H1 (cell line): ENCODE data around the gene BTC. TPM values are rescaled to one million over a fixed set of nuclear protein-coding genes. Genes with fewer than 3 reads are reported as not detected.

Source experiments
- CTCF ChIA-PET: fragments of 300-600 bp; sonication (Branson Sonifier 250); formaldehyde crosslinking; loops from one replicate; lab custom pipeline; 2021; ENCODE audit not compliant: partially characterized antibody; lab: Charles Lee
- POLR2A ChIA-PET: fragments of 300-600 bp; sonication (Branson Sonifier 250); formaldehyde crosslinking; loops from one replicate; lab custom pipeline; 2021; ENCODE audit warnings: inconsistent platforms; ENCODE audit not compliant: partially characterized antibody; lab: Charles Lee
- DNase-seq, 2 experiments: peaks; one replicate each; pipeline versions ENCODE4 v3.0.0 to v3.0.0-alpha.2; 2010 to 2022; ENCODE audit warnings: low spot score in 2 of 2, low read depth in 1 of 2, mixed read lengths in 1 of 2
- FAIRE-seq: peaks from 2 replicates; lab custom pipeline; 2011; peaks lifted over from hg19 to GRCh38; lab: Jason Lieb, UNC
- H2AFZ ChIP-seq: 2 replicates; pipeline ENCODE4 v1.8.1; 2012; ENCODE audit warnings: low read length, inconsistent platforms
- H2AK5ac ChIP-seq: 2 replicates; pipeline ENCODE4 v1.6.1; 2013; ENCODE audit warnings: low read depth, low read length
- H2BK120ac ChIP-seq: replicated peaks from 2 replicates; pipeline ENCODE3; 2013; ENCODE audit warnings: low read depth, low read length, inconsistent platforms
- H2BK12ac ChIP-seq: 2 replicates; pipeline ENCODE4 v1.6.1; 2013; ENCODE audit warnings: low read depth, low read length
- H2BK15ac ChIP-seq: 2 replicates; pipeline ENCODE4 v1.6.1; 2013; ENCODE audit warnings: low read length
- H2BK20ac ChIP-seq: 2 replicates; pipeline ENCODE4 v1.6.1; 2013; ENCODE audit warnings: low read length
- H2BK5ac ChIP-seq: 2 replicates; pipeline ENCODE4 v1.6.1; 2013; ENCODE audit warnings: low read depth, low read length
- H3K14ac ChIP-seq: 2 replicates; pipeline ENCODE4 v1.6.1; 2013; ENCODE audit warnings: inconsistent platforms; ENCODE audit not compliant: insufficient read length
- H3K18ac ChIP-seq: 2 replicates; pipeline ENCODE4 v1.6.1; 2013; ENCODE audit warnings: low read length; ENCODE audit errors: extremely low read depth
- H3K23ac ChIP-seq: 2 replicates; pipeline ENCODE4 v1.6.1; 2013; ENCODE audit warnings: inconsistent platforms; ENCODE audit not compliant: insufficient read length
- H3K23me2 ChIP-seq: 2 replicates; pipeline ENCODE4 v1.6.1; 2013; ENCODE audit warnings: low read depth, low read length
- H3K27ac ChIP-seq: 2 replicates; pipeline ENCODE4 v1.6.1; 2011; ENCODE audit warnings: low read depth, low read length, inconsistent platforms
- H3K27me3 ChIP-seq, 4 experiments: replicated peaks in 1 of 4; 1 replicate in 1 of 4; 2 replicates in 3 of 4; pipeline versions ENCODE4 v1.6.1 to v1.8.1; 2011 to 2013; ENCODE audit warnings: low read length in 3 of 4, mild to moderate bottlenecking in 3 of 4, inconsistent platforms in 2 of 4, mixed read lengths in 2 of 4, moderate library complexity in 1 of 4; ENCODE audit not compliant: control insufficient read depth in 3 of 4, insufficient read depth in 3 of 4; ENCODE audit errors: extremely low read depth in 1 of 4
- H3K36me3 ChIP-seq, 4 experiments: 2 replicates each; pipeline versions ENCODE4 v1.6.1 to v1.8.1; 2011 to 2013; ENCODE audit warnings: mild to moderate bottlenecking in 4 of 4, low read length in 3 of 4, moderate library complexity in 2 of 4, control low read depth in 1 of 4, inconsistent platforms in 1 of 4; ENCODE audit not compliant: insufficient read depth in 4 of 4, control insufficient read depth in 2 of 4
- H3K4ac ChIP-seq: replicated peaks from 2 replicates; pipeline ENCODE3; 2013; ENCODE audit warnings: low read length, low read depth, mixed read lengths, inconsistent platforms; ENCODE audit not compliant: insufficient read length
- H3K4me1 ChIP-seq, 4 experiments: replicated peaks in 1 of 4; 1 replicate in 1 of 4; 2 replicates in 3 of 4; pipeline versions ENCODE4 v1.6.1 to v1.8.1; 2011 to 2013; ENCODE audit warnings: low read length in 3 of 4, inconsistent platforms in 2 of 4, mixed read lengths in 1 of 4; ENCODE audit not compliant: insufficient read depth in 4 of 4, control insufficient read depth in 3 of 4
- H3K4me2 ChIP-seq, 2 experiments: 2 replicates each; pipeline versions ENCODE4 v1.6.1 to v1.8.1; 2011 to 2013; ENCODE audit warnings: low read depth in 2 of 2, low read length in 2 of 2, control low read depth in 1 of 2, inconsistent platforms in 1 of 2, mild to moderate bottlenecking in 1 of 2; ENCODE audit not compliant: insufficient read depth in 1 of 2
- H3K4me3 ChIP-seq, 4 experiments: fragments of 200-600, 300-600 bp in 1 of 4; sonication (generic), shearing (Covaris generic), sonication (Bioruptor Twin) in 1 of 4; 2 replicates each; pipeline versions ENCODE4 v1.5.1 to v1.8.1; 2011 to 2016; ENCODE audit warnings: low read length in 4 of 4, low read depth in 3 of 4, control low read depth in 2 of 4, inconsistent platforms in 2 of 4, mild to moderate bottlenecking in 2 of 4, mixed read lengths in 1 of 4, moderate library complexity in 1 of 4; ENCODE audit not compliant: insufficient read depth in 2 of 4; ENCODE audit errors: extremely low read depth in 1 of 4
- H3K56ac ChIP-seq: replicated peaks from 2 replicates; pipeline ENCODE3; 2013; ENCODE audit warnings: low read depth, mild to moderate bottlenecking, mixed read lengths, low read length, inconsistent platforms; ENCODE audit not compliant: insufficient read length
- H3K79me1 ChIP-seq: 2 replicates; pipeline ENCODE4 v1.6.1; 2013; ENCODE audit warnings: low read depth, low read length, control low read depth
- H3K79me2 ChIP-seq, 2 experiments: 2 replicates each; pipeline versions ENCODE4 v1.6.1 to v1.8.1; 2012 to 2013; ENCODE audit warnings: low read length in 2 of 2, mild to moderate bottlenecking in 2 of 2, inconsistent platforms in 1 of 2; ENCODE audit not compliant: insufficient read depth in 2 of 2, control insufficient read depth in 1 of 2
- H3K9ac ChIP-seq, 4 experiments: replicated peaks in 1 of 4; 1 replicate in 1 of 4; 2 replicates in 3 of 4; pipeline versions ENCODE4 v1.6.1 to v1.8.1; 2011 to 2013; ENCODE audit warnings: low read depth in 3 of 4, low read length in 3 of 4, control low read depth in 2 of 4, mild to moderate bottlenecking in 2 of 4, moderate library complexity in 2 of 4, inconsistent platforms in 1 of 4; ENCODE audit errors: extremely low read depth in 1 of 4
- H3K9me3 ChIP-seq, 2 experiments: 2 replicates each; pipeline versions ENCODE4 v1.6.1 to v1.8.1; 2012 to 2013; ENCODE audit warnings: mild to moderate bottlenecking in 2 of 2, moderate library complexity in 2 of 2, control low read depth in 1 of 2, inconsistent platforms in 1 of 2, low read depth in 1 of 2, low read length in 1 of 2, mixed read lengths in 1 of 2; ENCODE audit not compliant: insufficient read depth in 2 of 2
- H4K20me1 ChIP-seq, 2 experiments: replicated peaks in 1 of 2; 2 replicates each; pipeline versions ENCODE3 to v1.8.1; 2011 to 2013; ENCODE audit warnings: inconsistent platforms in 2 of 2, low read length in 2 of 2, mild to moderate bottlenecking in 1 of 2; ENCODE audit not compliant: insufficient read depth in 2 of 2, control insufficient read depth in 1 of 2
- H4K5ac ChIP-seq: 2 replicates; pipeline ENCODE4 v1.6.1; 2013; ENCODE audit warnings: low read length, low read depth, mixed read lengths, inconsistent platforms; ENCODE audit not compliant: insufficient read length
- H4K8ac ChIP-seq: 2 replicates; pipeline ENCODE4 v1.8.0; 2013; ENCODE audit warnings: mild to moderate bottlenecking, moderate library complexity, low read length, inconsistent platforms; ENCODE audit not compliant: insufficient read depth; ENCODE audit errors: extremely low read depth
- H4K91ac ChIP-seq: replicated peaks from 2 replicates; pipeline ENCODE3; 2013; ENCODE audit warnings: low read length, mixed read lengths, inconsistent platforms; ENCODE audit not compliant: insufficient read length
- BACH1 ChIP-seq: IDR thresholded peaks from 2 replicates; pipeline ENCODE4 v1.6.1; 2012; ENCODE audit warnings: low read length, improper control_type of control experiment
- BCL11A ChIP-seq, 2 experiments: IDR thresholded peaks; one replicate each; pipeline ENCODE4 v1.6.1; 2011; ENCODE audit warnings: low read depth in 2 of 2, low read length in 2 of 2, mild to moderate bottlenecking in 2 of 2
- CBX5 ChIP-seq: fragments of 300-800, 300-1000 bp; sonication (generic); IDR thresholded peaks from 2 replicates; pipeline ENCODE4 v1.7.1; 2016; ENCODE audit warnings: antibody characterized with exemption, low read length, low read depth
- CEBPB ChIP-seq: IDR thresholded peaks from 2 replicates; pipeline ENCODE4 v1.6.1; 2012; ENCODE audit warnings: low read depth, low read length
- CTBP2 ChIP-seq: IDR thresholded peaks from 2 replicates; pipeline ENCODE4 v1.7.0; 2011; ENCODE audit warnings: borderline replicate concordance, mild to moderate bottlenecking, moderate library complexity, mixed read lengths, low read length; ENCODE audit not compliant: insufficient read depth, insufficient read length
- FOSL1 ChIP-seq: IDR thresholded peaks from 2 replicates; pipeline ENCODE4 v1.6.1; 2011; ENCODE audit warnings: mild to moderate bottlenecking, low read depth, low read length, moderate library complexity; ENCODE audit not compliant: insufficient read depth
- JUND ChIP-seq: IDR thresholded peaks from 2 replicates; pipeline ENCODE4 v1.6.1; 2011; ENCODE audit warnings: mild to moderate bottlenecking, improper control_type of control experiment, low read length
- MAFK ChIP-seq: IDR thresholded peaks from 2 replicates; pipeline ENCODE4 v1.6.1; 2012; ENCODE audit warnings: low read depth, mild to moderate bottlenecking, improper control_type of control experiment, low read length
- POU5F1 ChIP-seq: IDR thresholded peaks from 2 replicates; pipeline ENCODE4 v1.6.1; 2011; ENCODE audit warnings: low read depth, mild to moderate bottlenecking, low read length, moderate library complexity
- RAD21 ChIP-seq, 2 experiments: IDR thresholded peaks in 1 of 2; conservative IDR thresholded peaks in 1 of 2; 2 replicates each; pipeline ENCODE4 v1.6.1; 2011; ENCODE audit warnings: low read depth in 2 of 2, low read length in 2 of 2, improper control_type of control experiment in 1 of 2, inconsistent platforms in 1 of 2, mild to moderate bottlenecking in 1 of 2, moderate library complexity in 1 of 2
- SAP30 ChIP-seq: fragments of 300-600 bp; sonication (generic); IDR thresholded peaks from 2 replicates; pipeline ENCODE4 v1.7.1; 2012; ENCODE audit warnings: low read length, moderate library complexity, mild to moderate bottlenecking, inconsistent platforms; ENCODE audit not compliant: insufficient read depth, insufficient replicate concordance
- SIRT6 ChIP-seq: IDR thresholded peaks from one replicate; pipeline ENCODE4 v1.7.1; 2012; ENCODE audit warnings: low read length, inconsistent platforms
- TAF7 ChIP-seq: optimal IDR thresholded peaks from 2 replicates; pipeline ENCODE3; 2011; ENCODE audit warnings: low read depth, mild to moderate bottlenecking, inconsistent platforms, low read length, moderate library complexity, borderline replicate concordance
- TEAD4 ChIP-seq: IDR thresholded peaks from 2 replicates; pipeline ENCODE4 v1.6.1; 2012; ENCODE audit warnings: low read depth, low read length, inconsistent platforms, mixed read lengths
- WGBS, 2 experiments: shearing (Covaris generic) in 1 of 2; methylation state at CpG; one replicate each; pipeline versions ENCODE4 v1.1.6 to v1.1.7; 2013 to 2015; ENCODE audit warnings: low lambda C conversion rate in 2 of 2, mixed read lengths in 2 of 2, inconsistent platforms in 1 of 2, low coverage in 1 of 2, missing lambda C conversion rate in 1 of 2; ENCODE audit not compliant: insufficient replicate concordance in 2 of 2, insufficient coverage in 1 of 2, insufficient read length in 1 of 2; ENCODE audit errors: extremely low coverage in 1 of 2, missing lambda C conversion rate in 1 of 2; 5-methylcytosine and 5-hydroxymethylcytosine counted together
- polyA plus RNA-seq, 7 experiments: library from polyadenylated mRNA; depleted of rRNA in 3 of 7; stranded (reverse) in 5 of 7; unstranded in 2 of 7; fragments of >200 nt in 5 of 7; fragments of 200-250 nt in 2 of 7; gene quantifications; 1 replicate in 5 of 7; 2 replicates in 1 of 7; 4 replicates in 1 of 7; pipeline versions ENCODE4 v1.2.1 to v1.2.3, GENCODE V29; 2011 to 2013; ENCODE audit warnings: missing spikeins in 2 of 7, mixed read lengths in 2 of 7
- total RNA-seq: library from RNA; stranded (reverse); fragmentation: NEBNext Ultra II Directional; extraction: Animal tissue kit (Norgen Biotek cat#: 25700); gene quantifications from 2 replicates; pipeline ENCODE4 v1.2.1, GENCODE V29; 2021

Gene BTC
- total and polyA plus RNA-seq, 2 of the 8 experiments (the other 6 are each of a cell fraction or from before 2014, with no cell fraction given), result 0.09 TPM; not detected in 1

GRCh38 chr4:74772106-74772505, 22.2 kb downstream of the BTC start:
- no peaks in the 10 kb centered on the region for H3K79me2 ChIP-seq
- no peak overlapping the region for H2BK15ac ChIP-seq
- H2BK20ac ChIP-seq, result no peak overlapping the region
- H3K36me3 ChIP-seq, result no peaks in the 10 kb centered on the region
- no peaks in the 10 kb centered on the region for H3K23me2 ChIP-seq
- no peak overlapping the region for H3K4me2 ChIP-seq
- H3K4ac ChIP-seq, result no peak overlapping the region
- no peaks in the 10 kb centered on the region for H4K20me1 ChIP-seq
- no peak overlapping the region for H2AK5ac ChIP-seq
- ChIA-PET CTCF (interaction anchor here (1.4 kb wide), 1 partner anchor 22 kb away, joined by 4 read pairs; the partner anchor contains the start of gene BTC), POLR2A (interaction anchor here (0.6 kb wide), 1 partner anchor 45 kb away, joined by 3 read pairs; no protein-coding TSS in a partner anchor)
- no peak overlapping the region for H2BK5ac ChIP-seq
- H3K27me3 ChIP-seq, result no peaks in the 10 kb centered on the region
- H3K18ac ChIP-seq, result no peak overlapping the region
- H2AFZ ChIP-seq, result no peak overlapping the region
- H3K23ac ChIP-seq, result no peak overlapping the region
- no peak overlapping the region for H3K4me3 ChIP-seq
- WGBS, 2 experiments, result 88% methylated on average over 2 of the region's 2 CpGs; no CpG with 5 or more reads in 1 of the 2 experiments
- no peak overlapping the region for H2BK120ac ChIP-seq
- DNase-seq (no peak), FAIRE-seq (no peak)
- H3K9me3 ChIP-seq, result no peaks in the 10 kb centered on the region
- H3K9ac ChIP-seq, result no peak overlapping the region
- H3K56ac ChIP-seq, result no peak overlapping the region
- H3K79me1 ChIP-seq, result no peaks in the 10 kb centered on the region
- no peak overlapping the region for H4K8ac ChIP-seq
- H4K5ac ChIP-seq, result no peak overlapping the region
- H3K27ac ChIP-seq, result no peak overlapping the region
- no peak for TF ChIP-seq RAD21 (IDR thresholded peaks at IDR 0.05 in 1 of 2, conservative IDR thresholded peaks at IDR 0.05 in 1 of 2; ENCODE audit: low read depth in 2 of 2, low read length in 2 of 2)
- no peak for TF ChIP-seq CEBPB
- TF ChIP-seq BACH1, result no peak
- TF ChIP-seq CBX5, result no peak
- TF ChIP-seq CTBP2, result no peak
- no peak for TF ChIP-seq SAP30
- TF ChIP-seq POU5F1, result no peak
- no peak for TF ChIP-seq JUND
- TF ChIP-seq TEAD4, result no peak
- no peak for TF ChIP-seq TAF7
- no peak for TF ChIP-seq BCL11A (IDR thresholded peaks at IDR 0.05; ENCODE audit: low read depth in 2 of 2, low read length in 2 of 2)
- TF ChIP-seq FOSL1, result no peak
- no peak for TF ChIP-seq MAFK
- no peak for TF ChIP-seq SIRT6
- TF ChIP-seq, all 59 proteins: peak for 0
- Histone ChIP-seq H3K14ac (no peak overlapping the region), H3K4me1 (peaks cover 0 to 4% (median 0%) of the 10 kb centered on the region in 4 experiments; a peak in 2 of 7 replicates), H4K91ac (no peak overlapping the region), H2BK12ac (no peak overlapping the region)
